Epithelial cell of alveolus of lung (primary cell): ENCODE results near the gene HHIP. TPM values are rescaled to one million over a fixed set of nuclear protein-coding genes. Genes with fewer than 3 reads are reported as not detected.

Source experiments
- total RNA-seq: library from RNA; depleted of rRNA; stranded (reverse); fragments of >200 nt; gene quantifications from 2 replicates; pipeline ENCODE4 v1.2.1, GENCODE V29; 2015

The HHIP gene, protein sequence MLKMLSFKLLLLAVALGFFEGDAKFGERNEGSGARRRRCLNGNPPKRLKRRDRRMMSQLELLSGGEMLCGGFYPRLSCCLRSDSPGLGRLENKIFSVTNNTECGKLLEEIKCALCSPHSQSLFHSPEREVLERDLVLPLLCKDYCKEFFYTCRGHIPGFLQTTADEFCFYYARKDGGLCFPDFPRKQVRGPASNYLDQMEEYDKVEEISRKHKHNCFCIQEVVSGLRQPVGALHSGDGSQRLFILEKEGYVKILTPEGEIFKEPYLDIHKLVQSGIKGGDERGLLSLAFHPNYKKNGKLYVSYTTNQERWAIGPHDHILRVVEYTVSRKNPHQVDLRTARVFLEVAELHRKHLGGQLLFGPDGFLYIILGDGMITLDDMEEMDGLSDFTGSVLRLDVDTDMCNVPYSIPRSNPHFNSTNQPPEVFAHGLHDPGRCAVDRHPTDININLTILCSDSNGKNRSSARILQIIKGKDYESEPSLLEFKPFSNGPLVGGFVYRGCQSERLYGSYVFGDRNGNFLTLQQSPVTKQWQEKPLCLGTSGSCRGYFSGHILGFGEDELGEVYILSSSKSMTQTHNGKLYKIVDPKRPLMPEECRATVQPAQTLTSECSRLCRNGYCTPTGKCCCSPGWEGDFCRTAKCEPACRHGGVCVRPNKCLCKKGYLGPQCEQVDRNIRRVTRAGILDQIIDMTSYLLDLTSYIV
- total RNA-seq = 0.24 and 4.5 TPM in 2 replicates

GRCh38 chr4:144645631-144646522 is at the start of gene HHIP:
Gene HHIP, plus strand, starts transcription at chr4:144646156. Its CDS starts 520 bp downstream, at chr4:144646676.

